Kidney (tissue), 14 donors: ENCODE results near the gene PDZD2. TPM values are rescaled to one million over a fixed set of nuclear protein-coding genes. Genes with fewer than 3 reads are reported as not detected.
A peak's percentile ranks its signal among the peaks of the same experiment; 100 is the strongest.

Experiments used
- DNase-seq, 5 donors: peaks; one replicate each; pipeline ENCODE4 v3.0.0-alpha.2; 2013 to 2020
- FAIRE-seq: peaks from 2 replicates; lab custom pipeline; 2012; peaks lifted over from hg19 to GRCh38; lab: Jason Lieb, UNC
- H3K27ac ChIP-seq, 2 donors: one replicate each; pipeline ENCODE4 v1.7.0; 2013; ENCODE audit warnings: low read depth in 2 of 2, low read length in 2 of 2, inconsistent platforms in 1 of 2
- H3K27me3 ChIP-seq: one replicate; pipeline ENCODE4 v1.7.1; 2013; ENCODE audit warnings: low read length, inconsistent platforms; ENCODE audit not compliant: control insufficient read depth, insufficient read depth
- H3K36me3 ChIP-seq, 3 donors: one replicate each; pipeline versions ENCODE4 v1.7.0 to v1.7.1; 2013; ENCODE audit warnings: low read length in 3 of 3, control low read depth in 1 of 3, inconsistent platforms in 1 of 3; ENCODE audit not compliant: insufficient read depth in 3 of 3, control insufficient read depth in 2 of 3
- H3K4me1 ChIP-seq, 3 donors: one replicate each; pipeline versions ENCODE4 v1.7.0 to v1.7.1; 2013; ENCODE audit warnings: low read length in 3 of 3, inconsistent platforms in 1 of 3, low read depth in 1 of 3; ENCODE audit not compliant: control insufficient read depth in 2 of 3, insufficient read depth in 2 of 3
- H3K4me3 ChIP-seq, 3 donors: one replicate each; pipeline versions ENCODE4 v1.7.0 to v1.8.1; 2013; ENCODE audit warnings: low read length in 3 of 3, control low read depth in 1 of 3, inconsistent platforms in 1 of 3
- H3K9ac ChIP-seq, 3 donors: one replicate each; pipeline versions ENCODE4 v1.7.0 to v1.7.1; 2013; ENCODE audit warnings: low read length in 3 of 3, control low read depth in 1 of 3, inconsistent platforms in 1 of 3
- H3K9me3 ChIP-seq, 3 donors: one replicate each; pipeline versions ENCODE4 v1.7.0 to v1.7.1; 2013; ENCODE audit warnings: low read length in 3 of 3, control low read depth in 1 of 3, inconsistent platforms in 1 of 3; ENCODE audit not compliant: control insufficient read depth in 2 of 3, insufficient read depth in 1 of 3
- intact Hi-C: fragments of 100-400 bp; cut with DNase I; formaldehyde crosslinking; loops from one replicate; pipeline ENCODE4 v1.11.1; 2022
- polyA plus RNA-seq: library from polyadenylated mRNA; stranded (reverse); fragments of 350-450 nt; fragmentation: Illumina TruSeq; extraction: RNeasy Lipid Tissue Mini Kit (QIAGEN cat#74804); gene quantifications from one replicate; pipeline ENCODE4 v1.2.3, GENCODE V29; 2014; ENCODE audit warnings: low read depth, low replicate concordance; ENCODE audit not compliant: insufficient read depth
- total RNA-seq: library from RNA; stranded (reverse); fragmentation: NEBNext Ultra II Directional; extraction: Animal tissue kit (Norgen Biotek cat#: 25700); gene quantifications from one replicate; pipeline ENCODE4 v1.2.1, GENCODE V29; 2021
- TF ChIP-seq, protein P1 (sequence below): IDR thresholded peaks from 3 replicates; pipeline ENCODE4 v1.5.1; 2012; ENCODE audit warnings: mild to moderate bottlenecking, moderate library complexity, borderline replicate concordance; ENCODE audit not compliant: insufficient read depth; ENCODE audit errors: extremely low read depth
- donor health status: control.
- donor health status: control.
- donor health status: control.
- donor health status: control.
- donor health status: control.
- donor health status: DM: yes; HTN: yes; CAD: no.
- donor health status: Normal renal cell carcinoma (clear cell type).

Gene PDZD2
- total and polyA plus RNA-seq, 2 donors from 2014 or later = 6.2 to 14.8 TPM

- no peaks in the 10 kb centered on the region for H3K4me1 ChIP-seq
- no peaks in the 10 kb centered on the region for H3K9me3 ChIP-seq
- H3K27ac ChIP-seq = no peak overlapping the region
- FAIRE-seq (no peak), DNase-seq (peak in 2 of 5 donors; percentile 62 to 80)
- TF ChIP-seq, protein P1, sequence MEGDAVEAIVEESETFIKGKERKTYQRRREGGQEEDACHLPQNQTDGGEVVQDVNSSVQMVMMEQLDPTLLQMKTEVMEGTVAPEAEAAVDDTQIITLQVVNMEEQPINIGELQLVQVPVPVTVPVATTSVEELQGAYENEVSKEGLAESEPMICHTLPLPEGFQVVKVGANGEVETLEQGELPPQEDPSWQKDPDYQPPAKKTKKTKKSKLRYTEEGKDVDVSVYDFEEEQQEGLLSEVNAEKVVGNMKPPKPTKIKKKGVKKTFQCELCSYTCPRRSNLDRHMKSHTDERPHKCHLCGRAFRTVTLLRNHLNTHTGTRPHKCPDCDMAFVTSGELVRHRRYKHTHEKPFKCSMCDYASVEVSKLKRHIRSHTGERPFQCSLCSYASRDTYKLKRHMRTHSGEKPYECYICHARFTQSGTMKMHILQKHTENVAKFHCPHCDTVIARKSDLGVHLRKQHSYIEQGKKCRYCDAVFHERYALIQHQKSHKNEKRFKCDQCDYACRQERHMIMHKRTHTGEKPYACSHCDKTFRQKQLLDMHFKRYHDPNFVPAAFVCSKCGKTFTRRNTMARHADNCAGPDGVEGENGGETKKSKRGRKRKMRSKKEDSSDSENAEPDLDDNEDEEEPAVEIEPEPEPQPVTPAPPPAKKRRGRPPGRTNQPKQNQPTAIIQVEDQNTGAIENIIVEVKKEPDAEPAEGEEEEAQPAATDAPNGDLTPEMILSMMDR = no peak
- no peak overlapping the region for H3K9ac ChIP-seq
- intact Hi-C loops = no loop called here
- no peaks in the 10 kb centered on the region for H3K27me3 ChIP-seq
- no peaks in the 10 kb centered on the region for H3K36me3 ChIP-seq
- H3K4me3 ChIP-seq = no peak overlapping the region
Observed at GRCh38 chr5:31614151-31615020, 24.5 kb upstream of the PDZD2 start.

- FAIRE-seq (no peak), DNase-seq (peak in 1 of 5 donors; percentile 6)
- Histone ChIP-seq H3K9me3 (no peaks in the 10 kb centered on the region), H3K4me1 (no peaks in the 10 kb centered on the region), H3K27me3 (no peaks in the 10 kb centered on the region), H3K9ac (no peak overlapping the region), H3K4me3 (no peak overlapping the region), H3K36me3 (no peaks in the 10 kb centered on the region), H3K27ac (no peak overlapping the region)
- TF ChIP-seq, protein P1 = no peak
- intact Hi-C loops = no loop called here
Observed at GRCh38 chr5:31617867-31618266, 21.1 kb upstream of the PDZD2 start.

DNA sequence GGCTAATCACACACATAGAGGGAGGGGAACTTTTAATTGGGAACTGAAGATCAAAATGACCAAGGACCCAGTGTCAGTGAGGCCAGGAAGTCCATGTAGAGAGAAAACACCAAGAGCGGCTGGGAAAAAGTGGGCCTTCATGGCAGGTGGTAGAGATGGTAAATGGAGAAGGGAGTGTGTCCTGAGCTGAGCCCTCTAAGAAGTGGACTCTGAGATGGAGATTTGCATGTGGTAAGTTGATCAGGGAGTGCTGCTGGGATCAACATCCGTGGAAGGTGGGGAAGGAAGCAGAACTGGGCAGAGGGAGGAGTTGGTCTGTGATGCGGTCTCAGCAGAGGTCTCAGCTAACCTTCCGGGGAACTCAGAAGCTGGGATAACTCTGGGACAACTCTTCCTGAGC is 18.9 kb upstream of the PDZD2 start:
- no peak overlapping the region for H3K9ac ChIP-seq
- no peak overlapping the region for H3K27ac ChIP-seq
- FAIRE-seq (no peak), DNase-seq (peak in 2 of 5 donors; percentile 15 to 23)
- H3K27me3 ChIP-seq = no peaks in the 10 kb centered on the region
- intact Hi-C loops = no loop called here
- H3K9me3 ChIP-seq = no peaks in the 10 kb centered on the region
- no peaks in the 10 kb centered on the region for H3K4me1 ChIP-seq
- H3K4me3 ChIP-seq = no peak overlapping the region
- TF ChIP-seq, protein P1 = no peak
- H3K36me3 ChIP-seq = no peaks in the 10 kb centered on the region
